Tibial nerve (tissue), 4 donors: ENCODE results near the gene ARHGAP6. TPM values are rescaled to one million over a fixed set of nuclear protein-coding genes. Genes with fewer than 3 reads are reported as not detected.

Source experiments
- DNase-seq, 2 donors: peaks; one replicate each; pipeline ENCODE4 v3.0.0-alpha.2; 2019; ENCODE audit warnings: low spot score in 2 of 2
- H3K27ac ChIP-seq, 4 donors: fragments of 200-600 bp; sonication (generic) in 3 of 4; one replicate each; pipeline ENCODE4 v1.5.1; 2017 to 2019; ENCODE audit warnings: mild to moderate bottlenecking in 1 of 4
- H3K27me3 ChIP-seq, 2 donors: fragments of 200-600 bp; sonication (generic) in 1 of 2; one replicate each; pipeline versions ENCODE4 v1.5.1 to v1.6.0; 2017 to 2019
- H3K36me3 ChIP-seq, 3 donors: fragments of 200-600 bp; sonication (generic); one replicate each; pipeline ENCODE4 v1.5.1; 2018 to 2019
- H3K4me1 ChIP-seq, 4 donors: fragments of 200-600 bp; sonication (generic) in 3 of 4; one replicate each; pipeline ENCODE4 v1.5.1; 2017 to 2019
- H3K4me3 ChIP-seq, 4 donors: fragments of 200-600 bp; sonication (generic) in 3 of 4; one replicate each; pipeline ENCODE4 v1.5.1; 2017 to 2019; ENCODE audit warnings: mild to moderate bottlenecking in 1 of 4, moderate library complexity in 1 of 4
- H3K9me3 ChIP-seq, 4 donors: fragments of 200-600 bp; sonication (generic) in 3 of 4; one replicate each; pipeline ENCODE4 v1.5.1; 2017 to 2019
- EP300 ChIP-seq, 2 donors: sonication (generic); formaldehyde crosslinking; IDR thresholded peaks; one replicate each; pipeline ENCODE4 v1.6.1; 2017; ENCODE audit warnings: antibody characterized with exemption in 2 of 2, mild to moderate bottlenecking in 1 of 2
- POLR2A ChIP-seq, 2 donors: fragments of 450-650 bp; IDR thresholded peaks; one replicate each; pipeline ENCODE4 v1.6.1; 2017; ENCODE audit warnings: antibody characterized with exemption in 2 of 2, mild to moderate bottlenecking in 2 of 2, moderate library complexity in 2 of 2
- WGBS, 2 donors: methylation state at CpG; one replicate each; pipeline ENCODE4 v1.1.5; 2018; 5-methylcytosine and 5-hydroxymethylcytosine counted together
- total RNA-seq, 4 donors: library from RNA; depleted of rRNA; stranded (reverse); fragments of >200 nt; gene quantifications; one replicate each; pipeline ENCODE4 v1.1.0, GENCODE V29; 2016
- TF ChIP-seq, protein P1 (sequence below), 5 experiments: fragments of 200-600 bp in 3 of 5; fragments of 450-650 bp in 2 of 5; sonication (generic) in 3 of 5; IDR thresholded peaks; one replicate each; pipeline ENCODE4 v1.5.1; 2016 to 2019; ENCODE audit warnings: antibody characterized with exemption in 5 of 5, mild to moderate bottlenecking in 3 of 5, moderate library complexity in 2 of 5

The ARHGAP6 gene
- total RNA-seq, 4 donors from 2014 or later = 16.0 to 51.9 (median 39.3) TPM

DNA sequence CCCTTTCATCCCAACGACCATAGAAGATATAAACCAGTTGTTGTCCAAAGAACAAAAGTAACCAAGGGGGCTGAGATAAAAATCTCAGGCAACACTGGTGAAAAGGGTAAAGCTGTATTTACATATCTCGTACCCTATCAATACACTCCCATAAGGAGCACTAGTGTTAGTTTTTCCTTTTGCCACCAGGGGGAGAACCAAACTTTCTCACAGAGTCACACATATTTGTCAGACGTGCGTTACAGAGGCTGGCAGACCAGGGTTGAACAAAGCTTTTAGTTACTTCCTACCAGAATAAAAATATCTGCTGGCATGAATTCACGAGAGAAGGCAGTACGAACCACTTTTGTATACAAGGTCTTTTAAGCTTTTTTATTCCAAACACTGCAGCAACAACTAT is 284.3 kb downstream of the ARHGAP6 start:
- 0 to 6% methylated on average over 6 of the region's 6 CpGs for WGBS, 2 donors
- Histone ChIP-seq H3K27me3 (no peaks in the 10 kb centered on the region), H3K9me3 (no peaks in the 10 kb centered on the region), H3K27ac (peak overlapping the region in 2 of 4 donors; percentile 31 to 47), H3K4me3 (no peak overlapping the region), H3K36me3 (no peaks in the 10 kb centered on the region), H3K4me1 (peaks cover 0 to 6% (median 0%) of the 10 kb centered on the region in 4 donors)
- DNase-seq = peak in 1 of 2 donors; percentile 59
- TF ChIP-seq, protein P1, sequence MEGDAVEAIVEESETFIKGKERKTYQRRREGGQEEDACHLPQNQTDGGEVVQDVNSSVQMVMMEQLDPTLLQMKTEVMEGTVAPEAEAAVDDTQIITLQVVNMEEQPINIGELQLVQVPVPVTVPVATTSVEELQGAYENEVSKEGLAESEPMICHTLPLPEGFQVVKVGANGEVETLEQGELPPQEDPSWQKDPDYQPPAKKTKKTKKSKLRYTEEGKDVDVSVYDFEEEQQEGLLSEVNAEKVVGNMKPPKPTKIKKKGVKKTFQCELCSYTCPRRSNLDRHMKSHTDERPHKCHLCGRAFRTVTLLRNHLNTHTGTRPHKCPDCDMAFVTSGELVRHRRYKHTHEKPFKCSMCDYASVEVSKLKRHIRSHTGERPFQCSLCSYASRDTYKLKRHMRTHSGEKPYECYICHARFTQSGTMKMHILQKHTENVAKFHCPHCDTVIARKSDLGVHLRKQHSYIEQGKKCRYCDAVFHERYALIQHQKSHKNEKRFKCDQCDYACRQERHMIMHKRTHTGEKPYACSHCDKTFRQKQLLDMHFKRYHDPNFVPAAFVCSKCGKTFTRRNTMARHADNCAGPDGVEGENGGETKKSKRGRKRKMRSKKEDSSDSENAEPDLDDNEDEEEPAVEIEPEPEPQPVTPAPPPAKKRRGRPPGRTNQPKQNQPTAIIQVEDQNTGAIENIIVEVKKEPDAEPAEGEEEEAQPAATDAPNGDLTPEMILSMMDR (IDR thresholded peaks at IDR 0.05) = peak; percentile 47 to 67 (median 50)
- TF ChIP-seq POLR2A (IDR thresholded peaks at IDR 0.05) = no peak
- no peak for TF ChIP-seq EP300 (IDR thresholded peaks at IDR 0.05)

DNA sequence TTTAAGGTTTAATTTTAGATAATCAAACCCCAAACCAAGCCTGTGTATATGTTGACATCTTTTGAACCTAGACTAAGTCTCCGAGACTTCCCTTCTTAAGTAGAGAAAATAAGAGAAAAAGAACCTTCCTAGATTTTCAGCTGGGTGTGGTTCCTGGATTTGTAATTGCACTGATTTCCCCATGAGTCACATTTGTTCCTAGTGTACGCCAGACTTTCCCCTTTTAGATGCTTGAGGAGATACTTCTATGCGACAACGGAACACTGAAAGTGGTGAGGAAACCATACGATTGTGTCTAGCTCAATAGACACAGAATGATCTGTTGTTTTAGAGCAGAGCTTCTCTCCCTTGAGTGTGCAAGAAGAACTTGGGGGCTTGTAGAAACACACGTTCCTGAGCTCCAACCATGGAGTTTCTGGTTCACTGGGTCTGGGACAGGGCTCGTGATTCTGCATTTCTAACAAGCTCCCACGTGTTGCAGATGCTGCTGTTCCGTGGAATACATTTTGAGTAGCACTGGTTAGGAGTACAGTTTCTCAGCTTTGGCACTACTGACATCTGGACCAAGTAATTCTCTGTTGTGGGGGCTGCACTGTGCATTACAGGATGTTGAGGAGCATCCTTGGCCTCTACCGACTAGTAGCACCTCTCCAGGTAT is 285.4 kb downstream of the ARHGAP6 start:
- 59 to 71% methylated on average over 10 of the region's 10 CpGs for WGBS, 2 donors
- no peaks in the 10 kb centered on the region for H3K9me3 ChIP-seq
- DNase-seq = peak in 1 of 2 donors; percentile 24
- no peaks in the 10 kb centered on the region for H3K27me3 ChIP-seq
- peak in 1 of 2 donors; percentile 72 for TF ChIP-seq EP300 (IDR thresholded peaks at IDR 0.05)
- TF ChIP-seq, protein P1 (IDR thresholded peaks at IDR 0.05) = no peak
- H3K4me1 ChIP-seq = peaks cover 0 to 6% (median 0%) of the 10 kb centered on the region in 4 donors
- no peak overlapping the region for H3K4me3 ChIP-seq
- no peaks in the 10 kb centered on the region for H3K36me3 ChIP-seq
- H3K27ac ChIP-seq = peak overlapping the region in 2 of 4 donors; percentile 13 to 47

DNA sequence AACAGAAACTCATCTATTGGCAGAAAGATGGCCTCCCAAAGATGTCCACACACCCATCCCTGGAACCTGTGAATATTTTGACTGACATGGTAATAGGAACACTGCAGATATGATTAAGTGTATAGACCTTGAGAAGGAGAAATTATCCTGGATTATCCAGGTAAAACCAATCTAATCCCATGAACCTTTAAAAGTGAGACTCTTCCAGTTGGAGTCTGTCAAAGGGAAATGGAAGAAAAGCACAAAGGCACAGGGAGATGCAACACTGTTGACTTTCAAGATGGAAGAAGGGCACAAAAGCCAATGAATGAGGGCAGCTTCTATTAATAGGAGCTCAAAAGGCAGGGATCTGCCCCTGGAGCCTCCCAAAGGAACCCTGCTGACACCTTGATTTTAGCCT is 289.6 kb downstream of the ARHGAP6 start:
- TF ChIP-seq EP300 (IDR thresholded peaks at IDR 0.05) (no peak), POLR2A (IDR thresholded peaks at IDR 0.05) (no peak)
- TF ChIP-seq, protein P1 (IDR thresholded peaks at IDR 0.05) = no peak

DNA sequence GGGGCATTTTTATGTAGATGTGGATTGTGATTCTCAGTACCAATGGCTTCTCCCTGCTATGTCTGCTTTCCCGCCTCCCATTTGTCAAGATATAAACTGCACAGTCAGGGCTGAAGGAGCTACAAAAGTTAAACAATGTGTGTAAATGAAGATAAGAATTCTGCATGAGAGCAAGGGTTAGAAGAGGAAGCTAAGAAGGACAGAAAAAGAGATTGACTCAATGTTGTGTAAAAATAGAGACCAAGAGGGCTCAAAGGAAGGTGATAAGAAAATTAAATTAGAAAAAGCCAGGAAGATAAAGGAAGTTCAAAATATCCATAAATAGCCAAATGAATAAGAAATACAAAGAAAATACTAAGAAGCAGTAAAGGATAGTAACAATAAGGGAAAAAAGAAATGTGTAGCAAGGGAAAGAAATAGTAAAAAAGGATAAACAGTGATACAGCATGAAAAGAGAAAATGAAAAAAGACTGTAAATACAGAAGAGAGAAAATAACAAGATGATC is 290.1 kb downstream of the ARHGAP6 start:
- no peak for DNase-seq
- H3K9me3 ChIP-seq = no peaks in the 10 kb centered on the region
- WGBS, 2 donors = 86 to 88% methylated on average over 1 of the region's 1 CpG
- no peaks in the 10 kb centered on the region for H3K27me3 ChIP-seq
- TF ChIP-seq, protein P1 (IDR thresholded peaks at IDR 0.05) = no peak
- TF ChIP-seq POLR2A (IDR thresholded peaks at IDR 0.05) (no peak), EP300 (IDR thresholded peaks at IDR 0.05) (no peak)
- no peaks in the 10 kb centered on the region for H3K36me3 ChIP-seq
- H3K4me3 ChIP-seq = no peak overlapping the region
- H3K27ac ChIP-seq = no peak overlapping the region
- no peaks in the 10 kb centered on the region for H3K4me1 ChIP-seq

More for the DNA sequence above, 289.6 kb downstream of the ARHGAP6 start:
- no peaks in the 10 kb centered on the region for H3K36me3 ChIP-seq
- H3K4me1 ChIP-seq = no peaks in the 10 kb centered on the region
- H3K9me3 ChIP-seq = no peaks in the 10 kb centered on the region
- no peaks in the 10 kb centered on the region for H3K27me3 ChIP-seq
- no peak overlapping the region for H3K27ac ChIP-seq
- no peak overlapping the region for H3K4me3 ChIP-seq
- no peak for DNase-seq

DNA sequence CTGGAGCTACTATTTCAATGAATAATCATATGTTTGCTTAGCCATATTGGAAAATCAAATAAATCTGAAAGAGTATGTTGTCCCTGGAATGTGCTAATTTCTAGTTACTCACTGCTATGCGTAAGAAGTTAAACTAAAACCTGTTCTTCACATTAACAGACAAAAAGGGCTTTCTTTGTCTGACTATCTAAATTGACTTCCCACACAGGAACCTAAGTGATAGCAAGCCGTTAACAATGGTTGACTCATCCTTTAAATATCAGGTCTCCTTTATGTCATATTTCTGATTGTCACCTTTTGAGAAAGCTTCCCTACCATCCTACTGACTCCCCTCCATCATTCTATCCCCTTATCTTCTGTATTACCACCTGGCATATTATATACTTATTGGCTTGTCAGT is 291.1 kb downstream of the ARHGAP6 start:
- Histone ChIP-seq H3K36me3 (no peaks in the 10 kb centered on the region), H3K4me1 (no peaks in the 10 kb centered on the region), H3K27me3 (no peaks in the 10 kb centered on the region), H3K9me3 (no peaks in the 10 kb centered on the region), H3K27ac (no peak overlapping the region), H3K4me3 (no peak overlapping the region)
- 63 to 65% methylated on average over 2 of the region's 2 CpGs for WGBS, 2 donors
- DNase-seq = no peak
- TF ChIP-seq POLR2A (IDR thresholded peaks at IDR 0.05) = no peak
